Measurements from ENCODE around the gene ULK1. TPM values are rescaled to one million over a fixed set of nuclear protein-coding genes. Genes with fewer than 3 reads are reported as not detected.

ULK1 gene
- polyA plus RNA-seq, 2 donors, result 11.5 to 31.6 TPM

GRCh38 chr12:131938082-131938481 is 43.7 kb downstream of the ULK1 start:
- WGBS, 2 donors, result 79 to 94% methylated on average over 7 of the region's 7 CpGs
- Histone ChIP-seq H3K27me3 (ENCODE audit: control insufficient read depth in 1 of 2, insufficient read depth in 2 of 2, low read length in 2 of 2) (no peaks in the 10 kb centered on the region), H3K27ac (ENCODE audit: low read depth in 2 of 2, low read length in 1 of 2) (no peak overlapping the region), H3K4me1 (ENCODE audit: control insufficient read depth in 2 of 2, insufficient read depth in 2 of 2, low read length in 1 of 2) (no peaks in the 10 kb centered on the region), H3K9me3 (ENCODE audit: control insufficient read depth in 2 of 2, insufficient read depth in 1 of 2, low read depth in 1 of 2, low read length in 1 of 2) (no peaks in the 10 kb centered on the region), H3K36me3 (ENCODE audit: control insufficient read depth in 2 of 2, insufficient read depth in 2 of 2, low read length in 1 of 2) (peaks cover 4 to 30% of the 10 kb centered on the region in 2 donors), H3K4me3 (ENCODE audit: low read depth in 1 of 2, low read length in 2 of 2) (no peak overlapping the region)

- no peaks in the 10 kb centered on the region for H3K27me3 ChIP-seq (ENCODE audit: control insufficient read depth in 1 of 2, insufficient read depth in 2 of 2, low read length in 2 of 2)
- H3K9me3 ChIP-seq (ENCODE audit: control insufficient read depth in 2 of 2, insufficient read depth in 1 of 2, low read depth in 1 of 2, low read length in 1 of 2), result no peaks in the 10 kb centered on the region
- H3K4me3 ChIP-seq (ENCODE audit: low read depth in 1 of 2, low read length in 2 of 2), result no peak overlapping the region
- no peak overlapping the region for H3K27ac ChIP-seq (ENCODE audit: low read depth in 2 of 2, low read length in 1 of 2)
- H3K4me1 ChIP-seq (ENCODE audit: control insufficient read depth in 2 of 2, insufficient read depth in 2 of 2, low read length in 1 of 2), result no peaks in the 10 kb centered on the region
- peaks cover 0 to 25% of the 10 kb centered on the region in 2 donors for H3K36me3 ChIP-seq (ENCODE audit: control insufficient read depth in 2 of 2, insufficient read depth in 2 of 2, low read length in 1 of 2)
- 88 to 89% methylated on average over 16 of the region's 16 CpGs for WGBS, 2 donors
Measured at GRCh38 chr12:131939007-131939406, 44.6 kb downstream of the ULK1 start.

GRCh38 chr12:131940141-131940547 is 45.7 kb downstream of the ULK1 start:
- peaks cover 0 to 4% of the 10 kb centered on the region in 2 donors for H3K9me3 ChIP-seq (ENCODE audit: control insufficient read depth in 2 of 2, insufficient read depth in 1 of 2, low read depth in 1 of 2, low read length in 1 of 2)
- H3K27me3 ChIP-seq (ENCODE audit: control insufficient read depth in 1 of 2, insufficient read depth in 2 of 2, low read length in 2 of 2), result no peaks in the 10 kb centered on the region
- peak overlapping the region in 1 of 2 donors; percentile 13 for H3K27ac ChIP-seq (ENCODE audit: low read depth in 2 of 2, low read length in 1 of 2)
- H3K4me1 ChIP-seq (ENCODE audit: control insufficient read depth in 2 of 2, insufficient read depth in 2 of 2, low read length in 1 of 2), result no peaks in the 10 kb centered on the region
- no peak overlapping the region for H3K4me3 ChIP-seq (ENCODE audit: low read depth in 1 of 2, low read length in 2 of 2)
- 70 to 74% methylated on average over 8 of the region's 8 CpGs for WGBS, 2 donors
- peaks cover 0 to 31% of the 10 kb centered on the region in 2 donors for H3K36me3 ChIP-seq (ENCODE audit: control insufficient read depth in 2 of 2, insufficient read depth in 2 of 2, low read length in 1 of 2)

- H3K4me3 ChIP-seq (ENCODE audit: low read depth in 1 of 2, low read length in 2 of 2), result no peak overlapping the region
- no peak overlapping the region for H3K27ac ChIP-seq (ENCODE audit: low read depth in 2 of 2, low read length in 1 of 2)
- peaks cover 0 to 4% of the 10 kb centered on the region in 2 donors for H3K9me3 ChIP-seq (ENCODE audit: control insufficient read depth in 2 of 2, insufficient read depth in 1 of 2, low read depth in 1 of 2, low read length in 1 of 2)
- H3K27me3 ChIP-seq (ENCODE audit: control insufficient read depth in 1 of 2, insufficient read depth in 2 of 2, low read length in 2 of 2), result no peaks in the 10 kb centered on the region
- peaks cover 0 to 31% of the 10 kb centered on the region in 2 donors for H3K36me3 ChIP-seq (ENCODE audit: control insufficient read depth in 2 of 2, insufficient read depth in 2 of 2, low read length in 1 of 2)
- 95 to 96% methylated on average over 46 of the region's 46 CpGs for WGBS, 2 donors
- no peaks in the 10 kb centered on the region for H3K4me1 ChIP-seq (ENCODE audit: control insufficient read depth in 2 of 2, insufficient read depth in 2 of 2, low read length in 1 of 2)
Measured at GRCh38 chr12:131941116-131941986, 46.9 kb downstream of the ULK1 start.

GRCh38 chr12:131941987-131942341 is 47.5 kb downstream of the ULK1 start:
- H3K9me3 ChIP-seq (ENCODE audit: control insufficient read depth in 2 of 2, insufficient read depth in 1 of 2, low read depth in 1 of 2, low read length in 1 of 2), result peaks cover 0 to 4% of the 10 kb centered on the region in 2 donors
- H3K36me3 ChIP-seq (ENCODE audit: control insufficient read depth in 2 of 2, insufficient read depth in 2 of 2, low read length in 1 of 2), result peaks cover 0 to 31% of the 10 kb centered on the region in 2 donors
- 95 to 96% methylated on average over 7 of the region's 7 CpGs for WGBS, 2 donors
- H3K27me3 ChIP-seq (ENCODE audit: control insufficient read depth in 1 of 2, insufficient read depth in 2 of 2, low read length in 2 of 2), result no peaks in the 10 kb centered on the region
- H3K27ac ChIP-seq (ENCODE audit: low read depth in 2 of 2, low read length in 1 of 2), result no peak overlapping the region
- no peaks in the 10 kb centered on the region for H3K4me1 ChIP-seq (ENCODE audit: control insufficient read depth in 2 of 2, insufficient read depth in 2 of 2, low read length in 1 of 2)
- no peak overlapping the region for H3K4me3 ChIP-seq (ENCODE audit: low read depth in 1 of 2, low read length in 2 of 2)

GRCh38 chr12:131942671-131943070 is 48.2 kb downstream of the ULK1 start:
- Histone ChIP-seq H3K4me3 (ENCODE audit: low read depth in 1 of 2, low read length in 2 of 2) (no peak overlapping the region), H3K27me3 (ENCODE audit: control insufficient read depth in 1 of 2, insufficient read depth in 2 of 2, low read length in 2 of 2) (no peaks in the 10 kb centered on the region), H3K9me3 (ENCODE audit: control insufficient read depth in 2 of 2, insufficient read depth in 1 of 2, low read depth in 1 of 2, low read length in 1 of 2) (peaks cover 0 to 4% of the 10 kb centered on the region in 2 donors), H3K27ac (ENCODE audit: low read depth in 2 of 2, low read length in 1 of 2) (no peak overlapping the region), H3K36me3 (ENCODE audit: control insufficient read depth in 2 of 2, insufficient read depth in 2 of 2, low read length in 1 of 2) (peaks cover 0 to 31% of the 10 kb centered on the region in 2 donors), H3K4me1 (ENCODE audit: control insufficient read depth in 2 of 2, insufficient read depth in 2 of 2, low read length in 1 of 2) (no peaks in the 10 kb centered on the region)
- 93 to 94% methylated on average over 12 of the region's 12 CpGs for WGBS, 2 donors

GRCh38 chr12:131943389-131943788 is 49.0 kb downstream of the ULK1 start:
- peaks cover 0 to 31% of the 10 kb centered on the region in 2 donors for H3K36me3 ChIP-seq (ENCODE audit: control insufficient read depth in 2 of 2, insufficient read depth in 2 of 2, low read length in 1 of 2)

GRCh38 chr12:131943876-131944275 is 49.5 kb downstream of the ULK1 start:
- Histone ChIP-seq H3K36me3 (ENCODE audit: control insufficient read depth in 2 of 2, insufficient read depth in 2 of 2, low read length in 1 of 2) (peaks cover 0 to 31% of the 10 kb centered on the region in 2 donors), H3K4me3 (ENCODE audit: low read depth in 1 of 2, low read length in 2 of 2) (no peak overlapping the region), H3K27ac (ENCODE audit: low read depth in 2 of 2, low read length in 1 of 2) (no peak overlapping the region), H3K27me3 (ENCODE audit: control insufficient read depth in 1 of 2, insufficient read depth in 2 of 2, low read length in 2 of 2) (no peaks in the 10 kb centered on the region), H3K9me3 (ENCODE audit: control insufficient read depth in 2 of 2, insufficient read depth in 1 of 2, low read depth in 1 of 2, low read length in 1 of 2) (peaks cover 0 to 4% of the 10 kb centered on the region in 2 donors), H3K4me1 (ENCODE audit: control insufficient read depth in 2 of 2, insufficient read depth in 2 of 2, low read length in 1 of 2) (no peaks in the 10 kb centered on the region)
- 97% methylated on average over 10 of the region's 10 CpGs for WGBS, 2 donors

More at GRCh38 chr12:131943389-131943788, 49.0 kb downstream of the ULK1 start:
- no peak overlapping the region for H3K4me3 ChIP-seq (ENCODE audit: low read depth in 1 of 2, low read length in 2 of 2)
- no peak overlapping the region for H3K27ac ChIP-seq (ENCODE audit: low read depth in 2 of 2, low read length in 1 of 2)
- 95 to 97% methylated on average over 8 of the region's 8 CpGs for WGBS, 2 donors
- H3K27me3 ChIP-seq (ENCODE audit: control insufficient read depth in 1 of 2, insufficient read depth in 2 of 2, low read length in 2 of 2), result no peaks in the 10 kb centered on the region
- no peaks in the 10 kb centered on the region for H3K4me1 ChIP-seq (ENCODE audit: control insufficient read depth in 2 of 2, insufficient read depth in 2 of 2, low read length in 1 of 2)
- H3K9me3 ChIP-seq (ENCODE audit: control insufficient read depth in 2 of 2, insufficient read depth in 1 of 2, low read depth in 1 of 2, low read length in 1 of 2), result peaks cover 0 to 4% of the 10 kb centered on the region in 2 donors

GRCh38 chr12:131944601-131945251 is 50.3 kb downstream of the ULK1 start:
- peaks cover 0 to 28% of the 10 kb centered on the region in 2 donors for H3K36me3 ChIP-seq (ENCODE audit: control insufficient read depth in 2 of 2, insufficient read depth in 2 of 2, low read length in 1 of 2)

More at GRCh38 chr12:131944601-131945251, 50.3 kb downstream of the ULK1 start:
- no peak overlapping the region for H3K4me3 ChIP-seq (ENCODE audit: low read depth in 1 of 2, low read length in 2 of 2)
- H3K4me1 ChIP-seq (ENCODE audit: control insufficient read depth in 2 of 2, insufficient read depth in 2 of 2, low read length in 1 of 2), result no peaks in the 10 kb centered on the region
- 91 to 93% methylated on average over 35 of the region's 35 CpGs for WGBS, 2 donors
- H3K9me3 ChIP-seq (ENCODE audit: control insufficient read depth in 2 of 2, insufficient read depth in 1 of 2, low read depth in 1 of 2, low read length in 1 of 2), result peaks cover 0 to 4% of the 10 kb centered on the region in 2 donors
- H3K27me3 ChIP-seq (ENCODE audit: control insufficient read depth in 1 of 2, insufficient read depth in 2 of 2, low read length in 2 of 2), result no peaks in the 10 kb centered on the region
- H3K27ac ChIP-seq (ENCODE audit: low read depth in 2 of 2, low read length in 1 of 2), result no peak overlapping the region
